GM19463 (cell line): ENCODE data around the gene TLE4.
"Not testable (repeated sequence)": the region's sequence is repeated elsewhere in the genome, so short reads cannot be mapped to it uniquely, and the experiment has no call there.

Experiments used
- ATAC-seq: cut with Tn5 transposase; IDR thresholded peaks from one replicate; pipeline ENCODE4 v1.9.1; 2021; ENCODE audit warnings: mild to moderate bottlenecking, moderate library complexity; ENCODE audit not compliant: unreplicated experiment

TLE4 gene

GRCh38 chr9:79630521-79631403, 59.0 kb downstream of the TLE4 start:
- peak; percentile 86 for ATAC-seq

GRCh38 chr9:79632060-79632459, 60.3 kb downstream of the TLE4 start:
- ATAC-seq = no peak

GRCh38 chr9:79632705-79633104, 60.9 kb downstream of the TLE4 start:
- no peak for ATAC-seq

GRCh38 chr9:79633558-79633957, 61.8 kb downstream of the TLE4 start:
- no peak for ATAC-seq

- ATAC-seq = peak; percentile 59
These were observed 65.6 kb downstream of the TLE4 start for GRCh38 chr9:79637177-79637925.

- ATAC-seq = no peak
These were observed 67.0 kb downstream of the TLE4 start for GRCh38 chr9:79638806-79639205.

- no peak for ATAC-seq
These were observed 67.6 kb downstream of the TLE4 start for GRCh38 chr9:79639354-79639753.

- not testable (repeated sequence) for ATAC-seq
These were observed 68.3 kb downstream of the TLE4 start for GRCh38 chr9:79640067-79640466.

GRCh38 chr9:79641070-79641469, 69.3 kb downstream of the TLE4 start:
- ATAC-seq = no peak

- no peak for ATAC-seq
These were observed 70.9 kb downstream of the TLE4 start for GRCh38 chr9:79642671-79643070.

- ATAC-seq = no peak
These were observed 72.3 kb downstream of the TLE4 start for GRCh38 chr9:79644048-79644447.

- no peak for ATAC-seq
These were observed 72.8 kb downstream of the TLE4 start for GRCh38 chr9:79644601-79645000.

- ATAC-seq = no peak
These were observed 73.3 kb downstream of the TLE4 start for GRCh38 chr9:79645110-79645509.

GRCh38 chr9:79646096-79646495, 74.3 kb downstream of the TLE4 start:
- ATAC-seq = no peak

- no peak for ATAC-seq
These were observed 79.6 kb downstream of the TLE4 start for GRCh38 chr9:79651251-79651795.

GRCh38 chr9:79652598-79652997, 80.8 kb downstream of the TLE4 start:
- ATAC-seq = no peak

GRCh38 chr9:79654591-79655382, 83.0 kb downstream of the TLE4 start:
- ATAC-seq = not testable (repeated sequence)

GRCh38 chr9:79655551-79655950, 83.8 kb downstream of the TLE4 start:
- no peak for ATAC-seq

GRCh38 chr9:79656169-79656568, 84.4 kb downstream of the TLE4 start:
- no peak for ATAC-seq

- no peak for ATAC-seq
These were observed 86.1 kb downstream of the TLE4 start for GRCh38 chr9:79657891-79658290.

- ATAC-seq = no peak
These were observed 87.2 kb downstream of the TLE4 start for GRCh38 chr9:79658926-79659325.
